H7 (cell line): ENCODE measurements around the gene HNRNPD. TPM values are rescaled to one million over a fixed set of nuclear protein-coding genes. Genes with fewer than 3 reads are reported as not detected.
"Not testable (repeated sequence)": the region's sequence is repeated elsewhere in the genome, so short reads cannot be mapped to it uniquely, and the experiment has no call there.

Source experiments
- DNase-seq: peaks from one replicate; pipeline ENCODE4 v3.0.0; 2012
- H3K27me3 ChIP-seq: 2 replicates; pipeline ENCODE4 v1.6.0; 2011; ENCODE audit warnings: mild to moderate bottlenecking, low read length; ENCODE audit not compliant: control insufficient read depth, insufficient read depth
- H3K36me3 ChIP-seq: replicated peaks from 2 replicates; pipeline ENCODE4 v1.5.1; 2011; ENCODE audit warnings: low read length; ENCODE audit not compliant: control insufficient read depth, insufficient read depth
- H3K4me3 ChIP-seq: 2 replicates; pipeline ENCODE4 v1.5.1; 2011; ENCODE audit warnings: low read depth, mild to moderate bottlenecking, control low read depth, low read length, moderate library complexity; ENCODE audit not compliant: insufficient read depth
- total RNA-seq: library from RNA; depleted of rRNA; stranded (reverse); fragments of >200 nt; shearing (Covaris generic); gene quantifications from 2 replicates; pipeline ENCODE4 v1.2.3, GENCODE V29; 2014; rRNA removed

HNRNPD gene
- 62.1 and 74.1 TPM in 2 replicates for total RNA-seq

GRCh38 chr4:82373816-82374625 is at the start of gene HNRNPD:
TSS of gene HNRNPD (minus strand) at chr4:82373991. CDS start at chr4:82373678, 313 bp downstream.
- H3K36me3 ChIP-seq, result no peaks in the 10 kb centered on the region
- H3K4me3 ChIP-seq, result peak within 1 kb of the TSS; percentile 100
- H3K27me3 ChIP-seq, result no peaks in the 10 kb centered on the region
- DNase-seq, result peak; percentile 96

- no peaks in the 10 kb centered on the region for H3K27me3 ChIP-seq
- no peak overlapping the region for H3K4me3 ChIP-seq
- H3K36me3 ChIP-seq, result peaks cover 28% of the 10 kb centered on the region
- no peak for DNase-seq
Observed at GRCh38 chr4:82422616-82423015, 48.8 kb upstream of the HNRNPD start.

- no peaks in the 10 kb centered on the region for H3K27me3 ChIP-seq
- no peak for DNase-seq
- H3K4me3 ChIP-seq, result no peak overlapping the region
- peaks cover 24% of the 10 kb centered on the region for H3K36me3 ChIP-seq
Observed at GRCh38 chr4:82421796-82422560, 48.2 kb upstream of the HNRNPD start.

DNA sequence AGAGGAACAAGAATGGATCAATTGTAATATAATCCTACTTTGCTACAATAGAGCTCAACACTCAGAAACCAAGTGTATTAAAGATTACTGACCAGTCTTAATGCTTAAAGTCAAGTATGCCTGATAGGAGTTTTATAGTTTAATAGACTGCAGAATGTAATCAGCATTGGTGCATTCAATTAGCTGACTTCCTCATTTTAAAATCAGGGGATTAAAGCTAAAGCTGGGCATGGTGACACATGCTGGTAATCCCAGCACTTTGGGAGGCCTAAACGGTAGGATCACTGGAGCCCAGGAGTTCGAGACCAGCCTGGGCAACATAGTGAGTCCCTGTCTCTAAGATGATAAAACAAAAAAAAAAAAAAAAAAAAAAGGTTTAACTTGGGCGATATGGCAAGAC is 45.7 kb upstream of the HNRNPD start:
- DNase-seq, result no peak

DNA sequence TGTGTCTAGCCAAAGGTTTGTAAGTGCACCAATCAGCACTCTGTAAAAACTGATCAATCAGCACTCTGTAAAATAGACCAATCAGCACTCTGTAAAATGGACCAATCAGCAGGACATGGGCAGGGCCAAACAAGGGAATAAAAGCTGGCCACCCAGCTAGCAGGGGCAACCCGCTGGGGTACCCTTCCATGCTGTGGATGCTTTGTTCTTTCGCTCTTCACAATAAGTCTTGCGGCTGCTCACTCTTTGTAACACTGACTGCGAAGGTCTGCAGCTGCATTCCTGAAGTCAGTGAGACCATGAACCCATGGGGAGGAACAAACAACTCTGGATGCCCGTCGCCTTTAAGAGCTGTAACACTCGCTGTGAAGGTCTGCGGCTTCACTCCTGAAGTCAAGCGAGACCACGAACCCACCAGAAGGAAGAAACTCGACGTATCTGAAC is 42.2 kb upstream of the HNRNPD start:
- no peak for DNase-seq
- Histone ChIP-seq H3K27me3 (no peaks in the 10 kb centered on the region), H3K4me3 (no peak overlapping the region), H3K36me3 (no peaks in the 10 kb centered on the region)

More for the DNA sequence above, 45.7 kb upstream of the HNRNPD start:
- Histone ChIP-seq H3K36me3 (peaks cover 3% of the 10 kb centered on the region), H3K4me3 (no peak overlapping the region), H3K27me3 (no peaks in the 10 kb centered on the region)

DNA sequence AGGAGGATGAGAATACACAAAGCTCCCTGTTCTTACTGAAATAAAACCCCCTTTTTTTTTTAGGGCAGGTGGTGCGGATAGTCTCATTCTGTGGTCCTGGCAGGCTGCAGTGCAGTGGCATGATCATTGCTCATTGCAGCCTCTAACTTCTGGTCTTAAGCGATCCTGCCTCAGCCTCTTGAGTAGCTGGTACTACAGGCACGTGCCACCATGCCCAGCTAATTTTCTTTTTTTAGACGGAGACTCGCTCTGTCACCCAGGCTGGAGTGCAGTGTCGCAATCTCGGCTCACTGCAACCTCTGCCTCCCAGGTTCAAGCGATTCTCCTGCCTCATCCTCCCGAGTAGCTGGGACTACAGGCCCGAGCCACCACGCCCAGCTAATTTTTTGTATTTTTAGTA is 41.3 kb upstream of the HNRNPD start:
- H3K36me3 ChIP-seq, H3K4me3 ChIP-seq, H3K27me3 ChIP-seq, DNase-seq: not testable (repeated sequence)

DNA sequence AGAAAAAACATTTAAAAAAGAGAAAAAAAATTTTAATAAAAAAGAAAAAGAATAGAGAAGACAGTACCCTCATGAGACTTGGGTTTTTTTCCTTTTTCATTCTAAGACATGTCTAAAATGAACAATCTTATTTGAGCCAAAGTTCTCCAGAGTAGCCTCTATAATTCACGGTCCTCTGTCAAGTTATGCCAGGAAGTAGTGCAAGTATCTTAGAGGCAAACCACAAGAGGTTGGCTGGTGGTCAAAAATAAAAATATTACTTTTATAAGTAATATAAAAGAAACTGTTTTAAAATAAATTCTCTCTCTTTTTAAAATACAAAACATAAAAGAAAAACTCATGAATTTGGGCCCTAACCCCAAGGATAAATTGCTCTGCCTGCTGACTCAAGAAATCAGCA is 29.9 kb upstream of the HNRNPD start:
- no peak for DNase-seq
- no peaks in the 10 kb centered on the region for H3K27me3 ChIP-seq
- no peak overlapping the region for H3K4me3 ChIP-seq
- no peaks in the 10 kb centered on the region for H3K36me3 ChIP-seq

DNA sequence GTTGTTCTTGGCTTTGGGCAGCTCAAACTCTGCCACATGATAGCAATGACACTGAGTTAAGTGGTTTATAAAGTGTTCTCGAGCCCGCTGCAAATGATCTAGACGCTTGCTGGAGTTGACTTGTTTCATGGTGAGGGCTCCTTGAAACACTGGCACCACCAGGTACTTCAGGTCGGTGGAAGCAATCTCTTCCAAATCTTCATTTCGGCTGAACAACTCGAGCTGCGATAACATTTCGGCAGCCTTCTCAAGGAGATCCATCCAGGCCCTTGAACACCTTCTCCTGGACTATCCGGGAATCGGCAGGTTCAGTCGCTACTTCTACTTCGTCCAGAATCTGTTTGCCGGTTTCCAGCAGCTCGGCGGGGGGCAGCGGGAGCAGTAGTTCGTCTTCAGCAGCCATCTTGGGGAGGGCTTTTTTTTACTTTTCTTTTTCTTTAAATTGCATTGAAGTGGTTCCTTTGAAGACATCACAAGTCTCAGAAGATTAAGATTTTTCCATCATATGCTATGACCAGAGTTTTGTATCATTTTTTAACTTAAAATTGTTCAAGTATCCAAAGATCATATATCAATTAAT is 28.5 kb upstream of the HNRNPD start:
- Histone ChIP-seq H3K4me3 (no peak overlapping the region), H3K27me3 (no peaks in the 10 kb centered on the region), H3K36me3 (no peaks in the 10 kb centered on the region)
- DNase-seq, result no peak

DNA sequence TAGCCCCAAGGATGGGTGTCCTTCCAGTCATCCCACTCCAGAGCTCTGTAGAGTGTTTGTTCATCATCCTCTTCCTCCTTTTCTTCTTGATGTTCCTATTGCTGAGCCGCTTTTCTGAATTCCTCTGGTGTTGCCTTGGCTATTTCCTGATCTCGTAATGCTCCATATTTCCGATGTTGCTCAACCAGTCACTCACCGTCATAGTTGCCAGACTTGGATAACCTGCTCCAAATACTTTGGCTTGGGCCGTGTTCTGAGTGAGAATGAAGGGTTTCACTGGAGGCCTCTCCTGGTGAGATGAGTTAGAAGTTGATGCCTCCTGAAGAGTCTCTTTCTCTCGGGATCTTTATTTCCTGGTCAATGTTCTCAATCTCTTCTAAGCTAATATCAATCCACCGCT is 27.8 kb upstream of the HNRNPD start:
- H3K27me3 ChIP-seq, result no peaks in the 10 kb centered on the region
- no peak overlapping the region for H3K4me3 ChIP-seq
- H3K36me3 ChIP-seq, result no peaks in the 10 kb centered on the region
- DNase-seq, result no peak

GRCh38 chr4:82398263-82398662 is 24.5 kb upstream of the HNRNPD start:
- Histone ChIP-seq H3K4me3 (no peak overlapping the region), H3K36me3 (no peaks in the 10 kb centered on the region), H3K27me3 (no peaks in the 10 kb centered on the region)
- DNase-seq, result no peak

- no peak overlapping the region for H3K4me3 ChIP-seq
- no peaks in the 10 kb centered on the region for H3K27me3 ChIP-seq
- no peak for DNase-seq
- no peaks in the 10 kb centered on the region for H3K36me3 ChIP-seq
Observed at GRCh38 chr4:82397527-82397926, 23.7 kb upstream of the HNRNPD start.

DNA sequence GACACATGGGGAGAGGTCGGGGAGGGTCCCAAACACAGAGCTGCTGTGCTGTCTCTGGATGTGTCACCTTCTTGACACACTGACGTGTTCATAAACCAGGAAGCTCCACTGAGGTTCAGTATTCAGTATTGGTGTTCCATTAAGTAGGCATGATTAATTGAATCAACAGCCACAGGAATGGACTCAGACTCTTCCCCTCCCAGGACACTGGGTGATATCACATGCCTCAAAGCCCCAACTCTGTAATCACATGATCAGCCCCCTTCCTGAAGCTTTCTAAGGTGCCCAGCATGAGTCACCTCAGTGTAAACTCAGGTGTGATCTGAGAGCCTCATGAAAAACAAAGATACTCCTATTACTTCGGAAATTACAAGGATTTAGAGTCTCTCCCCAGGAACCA is 21.1 kb upstream of the HNRNPD start:
- DNase-seq, result peak; percentile 26
- Histone ChIP-seq H3K36me3 (no peaks in the 10 kb centered on the region), H3K27me3 (no peaks in the 10 kb centered on the region), H3K4me3 (no peak overlapping the region)

- H3K4me3 ChIP-seq, result not testable (repeated sequence)
Observed at GRCh38 chr4:82390061-82390460, 16.3 kb upstream of the HNRNPD start.

DNA sequence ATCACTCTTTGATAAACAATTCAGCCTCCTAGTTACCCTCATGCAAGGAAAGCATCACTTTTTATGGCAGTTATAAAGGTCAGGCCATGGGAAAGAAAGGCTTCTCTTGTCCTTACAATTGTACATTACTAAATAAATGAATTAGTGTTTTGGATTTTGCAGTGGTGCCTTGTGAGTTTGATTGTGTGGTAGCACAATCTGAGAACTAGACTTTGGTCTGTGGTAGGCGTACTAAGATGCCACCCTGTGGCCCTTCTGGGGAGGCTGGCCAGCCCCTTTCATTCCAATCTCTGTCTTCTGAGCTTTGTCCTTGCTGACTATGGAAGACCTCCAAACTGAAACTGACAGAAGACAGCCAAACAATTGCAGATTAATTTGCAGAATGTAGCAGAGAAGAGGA is 14.6 kb upstream of the HNRNPD start:
- peak; percentile 39 for DNase-seq
- Histone ChIP-seq H3K36me3 (no peaks in the 10 kb centered on the region), H3K4me3 (no peak overlapping the region), H3K27me3 (no peaks in the 10 kb centered on the region)

More at GRCh38 chr4:82390061-82390460, 16.3 kb upstream of the HNRNPD start:
- H3K36me3 ChIP-seq, DNase-seq, H3K27me3 ChIP-seq: not testable (repeated sequence)

DNA sequence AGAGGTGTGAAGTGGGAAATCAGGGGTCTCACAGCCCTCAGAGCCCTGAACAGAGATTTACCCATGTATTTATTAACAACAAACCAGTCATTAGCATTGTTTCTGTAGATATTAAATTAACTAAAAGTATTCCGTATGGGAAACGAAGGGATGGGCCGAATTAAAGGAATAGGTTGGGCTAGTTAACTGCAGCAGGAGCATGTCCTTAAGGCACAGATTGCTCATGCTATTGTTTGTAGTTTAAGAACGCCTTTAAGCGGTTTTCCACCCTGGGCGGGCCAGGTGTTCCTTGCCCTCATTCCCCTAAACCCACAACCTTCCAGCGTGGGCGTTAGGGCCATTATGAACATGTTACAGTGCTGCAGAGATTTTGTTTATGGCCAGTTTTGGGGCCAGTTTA is 12.5 kb upstream of the HNRNPD start:
- H3K27me3 ChIP-seq, H3K36me3 ChIP-seq, H3K4me3 ChIP-seq, DNase-seq: not testable (repeated sequence)
